ENCODE results near the gene ZNF568.

DNA sequence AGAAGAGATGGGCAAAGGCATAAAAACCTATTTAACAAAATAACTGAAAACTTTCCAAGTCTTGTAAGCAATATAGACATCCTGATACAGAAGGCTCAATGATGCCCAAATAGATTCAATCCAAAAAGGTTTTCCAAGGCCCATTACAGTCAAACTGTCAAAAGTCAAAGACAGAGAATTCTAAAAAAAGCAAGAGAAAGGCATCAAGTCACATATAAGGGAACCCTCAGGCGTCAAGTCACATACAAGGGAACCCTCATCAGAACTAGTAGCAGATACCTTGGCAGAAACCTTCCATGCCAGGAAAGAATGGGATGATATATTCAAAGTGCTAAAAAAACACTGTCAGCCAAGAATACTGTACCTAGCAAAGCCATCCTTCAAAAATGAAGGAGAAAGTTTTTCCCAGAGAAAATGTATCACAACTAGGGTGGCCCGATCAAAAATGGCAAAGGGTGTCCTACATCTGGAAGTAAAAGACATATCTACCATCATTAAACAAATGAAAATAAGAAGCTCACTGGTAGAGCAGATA lies 21.2 kb upstream of the ZNF568 start:
- TF ChIP-seq, protein P1, sequence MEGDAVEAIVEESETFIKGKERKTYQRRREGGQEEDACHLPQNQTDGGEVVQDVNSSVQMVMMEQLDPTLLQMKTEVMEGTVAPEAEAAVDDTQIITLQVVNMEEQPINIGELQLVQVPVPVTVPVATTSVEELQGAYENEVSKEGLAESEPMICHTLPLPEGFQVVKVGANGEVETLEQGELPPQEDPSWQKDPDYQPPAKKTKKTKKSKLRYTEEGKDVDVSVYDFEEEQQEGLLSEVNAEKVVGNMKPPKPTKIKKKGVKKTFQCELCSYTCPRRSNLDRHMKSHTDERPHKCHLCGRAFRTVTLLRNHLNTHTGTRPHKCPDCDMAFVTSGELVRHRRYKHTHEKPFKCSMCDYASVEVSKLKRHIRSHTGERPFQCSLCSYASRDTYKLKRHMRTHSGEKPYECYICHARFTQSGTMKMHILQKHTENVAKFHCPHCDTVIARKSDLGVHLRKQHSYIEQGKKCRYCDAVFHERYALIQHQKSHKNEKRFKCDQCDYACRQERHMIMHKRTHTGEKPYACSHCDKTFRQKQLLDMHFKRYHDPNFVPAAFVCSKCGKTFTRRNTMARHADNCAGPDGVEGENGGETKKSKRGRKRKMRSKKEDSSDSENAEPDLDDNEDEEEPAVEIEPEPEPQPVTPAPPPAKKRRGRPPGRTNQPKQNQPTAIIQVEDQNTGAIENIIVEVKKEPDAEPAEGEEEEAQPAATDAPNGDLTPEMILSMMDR (IDR thresholded peaks at IDR 0.05): no peak
- TF ChIP-seq POLR2A (IDR thresholded peaks at IDR 0.05) (no peak), POLR2AphosphoS5 (IDR thresholded peaks at IDR 0.05; ENCODE audit: insufficient read depth in 1 of 2, low read depth in 1 of 2) (no peak)
